Spleen (tissue), 11 donors: Measurements from ENCODE around the gene KIFAP3. TPM values are rescaled to one million over a fixed set of nuclear protein-coding genes. Genes with fewer than 3 reads are reported as not detected.
"Not testable (repeated sequence)": the region's sequence is repeated elsewhere in the genome, so short reads cannot be mapped to it uniquely, and the experiment has no call there.

Source experiments
- DNase-seq: peaks from one replicate; pipeline ENCODE4 v3.0.0-alpha.2; 2020
- H3K27ac ChIP-seq, 8 donors: fragments of 200-600 bp; sonication (generic) in 7 of 8; 1 replicate in 4 of 8; 2 replicates in 4 of 8; pipeline versions ENCODE4 v1.5.0 to v1.8.0; 2016 to 2021; ENCODE audit warnings: inconsistent platforms in 4 of 8, mild to moderate bottlenecking in 4 of 8, moderate library complexity in 1 of 8
- H3K27me3 ChIP-seq, 7 donors: fragments of 200-600 bp; sonication (generic) in 6 of 7; replicated peaks in 1 of 7; 1 replicate in 4 of 7; 2 replicates in 3 of 7; pipeline versions ENCODE4 v1.5.0 to v1.8.0; 2016 to 2021; ENCODE audit warnings: inconsistent platforms in 3 of 7, mild to moderate bottlenecking in 1 of 7
- H3K36me3 ChIP-seq, 6 donors: fragments of 200-600 bp; sonication (generic) in 5 of 6; 1 replicate in 4 of 6; 2 replicates in 2 of 6; pipeline versions ENCODE4 v1.5.0 to v1.8.0; 2016 to 2021; ENCODE audit warnings: inconsistent platforms in 2 of 6
- H3K4me1 ChIP-seq, 6 donors: fragments of 200-600 bp; sonication (generic) in 5 of 6; 1 replicate in 3 of 6; 2 replicates in 3 of 6; pipeline versions ENCODE4 v1.5.0 to v1.8.0; 2016 to 2021; ENCODE audit warnings: inconsistent platforms in 3 of 6
- H3K4me3 ChIP-seq, 8 donors: fragments of 200-600 bp; sonication (generic) in 7 of 8; 1 replicate in 4 of 8; 2 replicates in 4 of 8; pipeline versions ENCODE4 v1.5.0 to v1.8.0; 2016 to 2021; ENCODE audit warnings: inconsistent platforms in 4 of 8, mild to moderate bottlenecking in 4 of 8, moderate library complexity in 2 of 8
- H3K9me3 ChIP-seq, 8 donors: fragments of 200-600 bp; sonication (generic) in 7 of 8; 1 replicate in 4 of 8; 2 replicates in 4 of 8; pipeline versions ENCODE4 v1.5.0 to v1.8.0; 2016 to 2021; ENCODE audit warnings: inconsistent platforms in 4 of 8
- CTCF ChIP-seq, 11 experiments: fragments of 200-600 bp in 7 of 11; fragments of 450-650 bp in 4 of 11; sonication (generic) in 4 of 11; IDR thresholded peaks in 8 of 11; conservative IDR thresholded peaks in 3 of 11; 1 replicate in 7 of 11; 2 replicates in 4 of 11; pipeline versions ENCODE4 v1.4.0 to v1.8.0; 2016 to 2021; ENCODE audit warnings: antibody characterized with exemption in 11 of 11, inconsistent platforms in 4 of 11, mild to moderate bottlenecking in 1 of 11
- POLR2A ChIP-seq, 3 donors: fragments of 450-650 bp; IDR thresholded peaks; one replicate each; pipeline ENCODE4 v1.5.1; 2017; ENCODE audit warnings: antibody characterized with exemption in 3 of 3, mild to moderate bottlenecking in 1 of 3
- POLR2AphosphoS5 ChIP-seq, 3 donors: sonication (generic); formaldehyde crosslinking; IDR thresholded peaks; one replicate each; pipeline ENCODE4 v1.5.1; 2017; ENCODE audit warnings: antibody characterized with exemption in 3 of 3
- WGBS, 5 donors: extraction: QIAGEN DNeasy Blood & Tissue Kit in 3 of 5; methylation state at CpG; one replicate each; pipeline versions ENCODE4 v1.1.5 to v1.1.7; 2013 to 2018; 5-methylcytosine and 5-hydroxymethylcytosine counted together
- intact Hi-C: fragments of 100-400 bp; cut with DNase I; formaldehyde crosslinking; loops from one replicate; pipeline ENCODE4 v1.15.0; 2023; ENCODE audit warnings: low total_unique reads
- polyA plus RNA-seq, 3 donors: library from polyadenylated mRNA; stranded (reverse); fragments of 200-250 nt; gene quantifications; one replicate each; pipeline ENCODE4 v1.2.1, GENCODE V29; 2013
- total RNA-seq, 7 donors: library from RNA; depleted of rRNA in 3 of 7; stranded (reverse); fragments of >200 nt in 3 of 7; fragmentation: NEBNext Ultra II Directional in 4 of 7; extraction: Animal tissue kit (Norgen Biotek cat#: 25700) in 4 of 7; gene quantifications; one replicate each; pipeline versions ENCODE4 v1.1.0 to v1.2.1, GENCODE V29; 2016 to 2021
- donor health status: healthy with polysubstance abuse.
- donor health status: DM: no; HTN: no; CAD: no; lungs with moderate emphysema.
- donor health status: DM: no; HTN: no; CAD: no.
- donor health status: Bipolar disorder and iron deficiency.
- donor health status: healthy.
- donor health status: DM: no; HTN: no; CAD: no.
- donor health status: DM: yes; HTN: yes; CAD: no.

KIFAP3 gene
- total and polyA plus RNA-seq, 10 donors: 5.1 to 36.7 (median 20.6) TPM

- no peak for DNase-seq
- intact Hi-C loops: no loop called here
- WGBS, 5 donors: 77 to 84% (median 81%) methylated on average over 2 of the region's 2 CpGs
- no peaks in the 10 kb centered on the region for H3K27me3 ChIP-seq
- no peaks in the 10 kb centered on the region for H3K4me1 ChIP-seq
- H3K9me3 ChIP-seq: peaks cover 0 to under 1% (median 0%) of the 10 kb centered on the region in 8 donors
- H3K36me3 ChIP-seq: no peaks in the 10 kb centered on the region
- TF ChIP-seq POLR2AphosphoS5 (IDR thresholded peaks at IDR 0.05) (no peak), POLR2A (IDR thresholded peaks at IDR 0.05) (no peak), CTCF (IDR thresholded peaks at IDR 0.05 in 8 of 11, conservative IDR thresholded peaks at IDR 0.05 in 3 of 11) (no peak)
- no peak overlapping the region for H3K27ac ChIP-seq
- no peak overlapping the region for H3K4me3 ChIP-seq
Measured at GRCh38 chr1:170086399-170087032, 12.0 kb upstream of the KIFAP3 start.

GRCh38 chr1:170085091-170085490, 10.6 kb upstream of the KIFAP3 start:
- no peaks in the 10 kb centered on the region for H3K9me3 ChIP-seq
- H3K4me1 ChIP-seq: no peaks in the 10 kb centered on the region
- no peak overlapping the region for H3K4me3 ChIP-seq
- H3K36me3 ChIP-seq: no peaks in the 10 kb centered on the region
- 62 to 78% (median 71%) methylated on average over 2 of the region's 2 CpGs for WGBS, 5 donors
- DNase-seq: no peak
- intact Hi-C loops: no loop called here
- H3K27ac ChIP-seq: no peak overlapping the region
- H3K27me3 ChIP-seq: no peaks in the 10 kb centered on the region
- TF ChIP-seq CTCF (IDR thresholded peaks at IDR 0.05 in 8 of 11, conservative IDR thresholded peaks at IDR 0.05 in 3 of 11): no peak
- no peak for TF ChIP-seq POLR2A (IDR thresholded peaks at IDR 0.05)
- no peak for TF ChIP-seq POLR2AphosphoS5 (IDR thresholded peaks at IDR 0.05)

- intact Hi-C loops: no loop called here
- no peak overlapping the region for H3K4me3 ChIP-seq
- H3K27ac ChIP-seq: no peak overlapping the region
- H3K4me1 ChIP-seq: peaks cover 0 to 16% (median 11%) of the 10 kb centered on the region in 6 donors
- H3K27me3 ChIP-seq: no peaks in the 10 kb centered on the region
- no peaks in the 10 kb centered on the region for H3K36me3 ChIP-seq
- peaks cover 0 to 27% (median 17%) of the 10 kb centered on the region in 8 donors for H3K9me3 ChIP-seq
- DNase-seq: no peak
- no peak for TF ChIP-seq POLR2A (IDR thresholded peaks at IDR 0.05)
- TF ChIP-seq POLR2AphosphoS5 (IDR thresholded peaks at IDR 0.05): no peak
- no peak for TF ChIP-seq CTCF (IDR thresholded peaks at IDR 0.05 in 8 of 11, conservative IDR thresholded peaks at IDR 0.05 in 3 of 11)
Measured at GRCh38 chr1:170078610-170079189, 4.2 kb upstream of the KIFAP3 start.

DNA sequence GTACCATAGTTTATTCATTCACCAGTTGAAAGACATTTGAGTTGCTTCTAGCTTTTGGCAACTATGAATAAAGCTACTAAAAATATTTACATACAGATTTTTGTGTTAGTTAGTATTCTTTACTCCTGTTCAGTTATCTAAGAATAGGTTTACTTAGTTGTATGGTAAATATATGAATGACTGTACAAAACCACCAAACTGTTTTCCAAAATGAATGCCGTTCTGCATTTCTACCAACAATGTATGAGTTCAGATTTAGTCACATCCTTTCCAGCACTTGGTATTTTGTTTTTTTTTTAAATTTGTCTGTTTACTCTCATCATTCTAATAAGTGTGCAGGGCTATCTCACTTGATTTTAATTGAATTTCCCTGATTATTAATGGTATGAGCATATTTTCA, 3.4 kb upstream of the KIFAP3 start:
- 70 to 93% (median 81%) methylated on average over 1 of the region's 1 CpG for WGBS, 5 donors
- H3K36me3 ChIP-seq: no peaks in the 10 kb centered on the region
- intact Hi-C loops: no loop called here
- H3K27me3 ChIP-seq: no peaks in the 10 kb centered on the region
- H3K4me1 ChIP-seq: peaks cover 2 to 24% (median 19%) of the 10 kb centered on the region in 6 donors
- no peak for DNase-seq
- H3K27ac ChIP-seq: no peak overlapping the region
- peaks cover 0 to 27% (median 17%) of the 10 kb centered on the region in 8 donors for H3K9me3 ChIP-seq
- no peak overlapping the region for H3K4me3 ChIP-seq
- TF ChIP-seq CTCF (IDR thresholded peaks at IDR 0.05 in 8 of 11, conservative IDR thresholded peaks at IDR 0.05 in 3 of 11): no peak
- no peak for TF ChIP-seq POLR2AphosphoS5 (IDR thresholded peaks at IDR 0.05)
- no peak for TF ChIP-seq POLR2A (IDR thresholded peaks at IDR 0.05)

DNA sequence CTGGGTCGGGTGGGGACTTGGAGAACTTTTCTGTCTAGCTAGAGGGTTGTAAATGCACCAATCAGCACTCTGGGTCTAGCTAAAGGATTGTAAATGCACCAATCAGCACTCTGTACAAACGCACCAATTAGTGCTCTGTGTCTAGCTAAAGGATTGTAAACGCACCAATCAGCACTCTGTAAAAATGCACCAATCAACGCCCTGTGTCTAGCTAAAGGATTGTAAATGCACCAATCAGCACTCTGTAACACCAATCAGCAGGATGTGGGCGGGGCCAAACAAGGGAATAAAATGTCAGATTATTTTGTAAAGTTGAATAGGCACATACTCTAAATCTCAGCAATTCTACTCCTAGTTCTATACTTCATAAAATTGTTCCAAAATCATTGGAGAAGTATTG, 2.5 kb upstream of the KIFAP3 start:
- H3K9me3 ChIP-seq: peaks cover 0 to 27% (median 17%) of the 10 kb centered on the region in 8 donors
- DNase-seq, H3K36me3 ChIP-seq, H3K27me3 ChIP-seq, H3K4me3 ChIP-seq, H3K27ac ChIP-seq, intact Hi-C loops: not testable (repeated sequence)
- WGBS, 5 donors: 81 to 94% (median 87%) methylated on average over 5 of the region's 5 CpGs
- peaks cover 8 to 34% (median 28%) of the 10 kb centered on the region in 6 donors for H3K4me1 ChIP-seq
